ENCODE results near the gene CD200R1.

CD200R1 gene

DNA sequence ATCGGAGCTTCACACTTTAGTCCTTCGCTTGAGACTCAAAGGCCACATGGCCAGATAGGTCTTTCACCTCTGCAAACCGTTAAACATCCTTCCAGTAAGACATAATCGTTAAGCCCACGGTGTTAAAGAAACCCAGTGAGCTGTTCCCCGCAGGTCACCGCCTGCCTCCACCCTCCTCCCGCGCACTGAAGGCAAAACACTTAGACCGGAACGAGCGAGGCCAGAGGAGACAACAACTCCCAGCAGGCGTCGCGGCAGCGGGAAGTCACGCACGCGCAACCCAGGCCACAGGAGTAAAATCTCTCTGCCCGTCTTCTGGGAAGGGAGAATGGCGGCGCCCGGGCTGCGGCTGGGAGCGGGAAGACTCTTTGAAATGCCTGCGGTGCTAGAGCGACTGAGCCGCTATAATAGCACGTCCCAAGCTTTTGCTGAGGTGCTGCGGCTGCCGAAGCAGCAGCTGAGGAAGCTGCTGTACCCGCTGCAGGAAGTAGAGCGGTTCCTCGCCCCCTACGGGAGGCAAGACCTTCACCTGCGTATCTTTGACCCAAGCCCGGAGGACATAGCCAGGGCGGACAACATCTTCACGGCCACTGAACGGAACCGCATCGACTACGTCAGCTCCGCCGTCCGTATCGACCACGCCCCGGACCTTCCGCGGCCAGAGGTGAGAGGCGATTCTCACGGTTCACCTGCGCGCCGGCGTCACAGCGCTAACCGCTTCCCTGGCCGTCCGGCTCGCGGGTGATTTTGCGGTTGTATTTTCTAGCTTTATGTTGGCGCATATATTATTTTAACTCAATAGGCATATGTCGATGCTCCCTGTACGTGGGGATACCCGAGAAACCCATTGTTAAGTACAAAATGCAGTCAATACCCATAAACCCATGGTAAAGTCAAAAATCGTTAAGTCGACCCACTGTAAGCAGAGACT lies 16.0 kb upstream of the CD200R1 start, which contains the start of gene GTPBP8:
Gene GTPBP8 (plus strand): TSS at position 313 of the 931 bp plus-strand sequence. CDS start 16 bp downstream, at position 329.
- H3K4me3 ChIP-seq (replicated peaks; ENCODE audit: low read depth, low read length): peak within 1 kb of the TSS; percentile 85
- TF ChIP-seq, protein P1, sequence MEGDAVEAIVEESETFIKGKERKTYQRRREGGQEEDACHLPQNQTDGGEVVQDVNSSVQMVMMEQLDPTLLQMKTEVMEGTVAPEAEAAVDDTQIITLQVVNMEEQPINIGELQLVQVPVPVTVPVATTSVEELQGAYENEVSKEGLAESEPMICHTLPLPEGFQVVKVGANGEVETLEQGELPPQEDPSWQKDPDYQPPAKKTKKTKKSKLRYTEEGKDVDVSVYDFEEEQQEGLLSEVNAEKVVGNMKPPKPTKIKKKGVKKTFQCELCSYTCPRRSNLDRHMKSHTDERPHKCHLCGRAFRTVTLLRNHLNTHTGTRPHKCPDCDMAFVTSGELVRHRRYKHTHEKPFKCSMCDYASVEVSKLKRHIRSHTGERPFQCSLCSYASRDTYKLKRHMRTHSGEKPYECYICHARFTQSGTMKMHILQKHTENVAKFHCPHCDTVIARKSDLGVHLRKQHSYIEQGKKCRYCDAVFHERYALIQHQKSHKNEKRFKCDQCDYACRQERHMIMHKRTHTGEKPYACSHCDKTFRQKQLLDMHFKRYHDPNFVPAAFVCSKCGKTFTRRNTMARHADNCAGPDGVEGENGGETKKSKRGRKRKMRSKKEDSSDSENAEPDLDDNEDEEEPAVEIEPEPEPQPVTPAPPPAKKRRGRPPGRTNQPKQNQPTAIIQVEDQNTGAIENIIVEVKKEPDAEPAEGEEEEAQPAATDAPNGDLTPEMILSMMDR (IDR thresholded peaks at IDR 0.05; ENCODE audit: low read length, missing control alignments): no peak
- peak; percentile 91 for DNase-seq (ENCODE audit: low read depth)

DNA sequence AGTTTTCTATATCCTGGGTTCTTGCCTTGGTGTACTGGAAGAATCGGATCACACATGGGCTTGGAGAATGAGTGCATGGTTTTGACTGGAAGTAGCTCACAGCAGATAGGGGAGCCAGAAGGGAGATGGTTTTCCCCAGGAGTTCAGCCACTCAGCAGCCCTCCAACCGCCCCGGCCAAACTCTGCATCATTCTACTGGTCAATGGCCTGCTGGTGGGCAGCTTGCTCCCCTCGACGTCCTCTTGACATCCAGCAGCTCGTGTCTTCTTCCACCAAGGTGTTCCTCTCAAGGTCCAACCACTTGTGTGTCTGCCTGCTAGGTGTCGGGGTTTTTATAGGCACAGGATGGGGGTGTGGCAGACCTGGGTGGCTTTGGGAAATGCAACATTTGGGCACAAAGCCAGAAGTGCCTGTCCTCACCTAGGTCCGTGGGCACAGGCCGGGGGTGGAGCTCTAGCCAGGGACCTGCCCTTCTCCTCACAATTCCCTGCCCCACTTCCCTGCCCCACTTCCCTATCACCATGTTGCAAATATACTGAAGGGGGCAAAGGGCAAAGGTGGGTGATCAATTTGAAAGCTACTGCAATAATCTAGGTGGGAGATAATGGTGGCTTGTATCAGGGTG lies 12.9 kb upstream of the CD200R1 start:
- TF ChIP-seq, protein P1 (IDR thresholded peaks at IDR 0.05; ENCODE audit: low read length, missing control alignments): no peak
- no peak overlapping the region for H3K4me3 ChIP-seq (replicated peaks; ENCODE audit: low read depth, low read length)
- no peak for DNase-seq (ENCODE audit: low read depth)

GRCh38 chr3:112984485-112984884 lies 9.6 kb upstream of the CD200R1 start:
- DNase-seq (ENCODE audit: low read depth): peak; percentile 29
- TF ChIP-seq, protein P1 (IDR thresholded peaks at IDR 0.05; ENCODE audit: low read length, missing control alignments): no peak
- H3K4me3 ChIP-seq (replicated peaks; ENCODE audit: low read depth, low read length): no peak overlapping the region

DNA sequence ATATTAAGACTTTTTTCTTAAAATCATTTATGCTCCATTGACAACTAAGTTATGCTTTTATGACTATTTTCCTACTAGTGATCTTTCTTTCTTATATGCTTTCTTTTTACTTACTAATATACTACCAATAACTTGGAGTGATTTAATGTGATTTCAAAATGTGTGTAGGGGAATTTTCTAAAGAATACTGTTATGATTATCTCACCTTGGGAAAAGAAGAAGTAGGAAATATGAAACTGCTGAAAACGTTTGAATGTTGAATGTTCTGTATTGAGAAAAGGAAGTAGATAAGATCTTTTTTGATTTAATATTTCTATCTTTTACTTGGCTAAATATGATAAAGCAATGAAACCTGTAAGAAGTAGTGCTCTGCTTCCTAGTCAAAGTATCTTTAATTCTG lies 7.8 kb upstream of the CD200R1 start:
- TF ChIP-seq, protein P1 (IDR thresholded peaks at IDR 0.05; ENCODE audit: low read length, missing control alignments): no peak
- H3K4me3 ChIP-seq (replicated peaks; ENCODE audit: low read depth, low read length): no peak overlapping the region
- DNase-seq (ENCODE audit: low read depth): no peak

DNA sequence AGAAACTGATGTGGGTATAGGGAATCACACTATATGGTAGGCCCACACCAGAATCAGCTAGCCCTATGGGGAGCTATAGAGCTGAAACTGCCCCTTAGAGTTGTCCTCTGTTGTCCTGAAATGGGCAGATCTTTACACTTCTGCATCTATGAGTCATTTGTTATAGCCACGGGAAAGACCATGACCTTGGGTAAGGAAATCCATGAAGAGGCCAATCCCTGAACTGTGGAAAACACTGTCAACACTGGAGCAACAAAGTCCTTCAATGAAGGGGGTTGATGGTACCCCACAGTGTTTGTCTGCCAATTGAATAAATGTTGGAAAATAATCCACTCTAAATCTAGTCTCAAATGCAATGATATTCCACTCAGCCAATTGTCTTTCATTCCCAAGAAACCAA lies 5.2 kb upstream of the CD200R1 start:
- no peak overlapping the region for H3K4me3 ChIP-seq (replicated peaks; ENCODE audit: low read depth, low read length)
- DNase-seq (ENCODE audit: low read depth): no peak
- TF ChIP-seq, protein P1 (IDR thresholded peaks at IDR 0.05; ENCODE audit: low read length, missing control alignments): no peak

DNA sequence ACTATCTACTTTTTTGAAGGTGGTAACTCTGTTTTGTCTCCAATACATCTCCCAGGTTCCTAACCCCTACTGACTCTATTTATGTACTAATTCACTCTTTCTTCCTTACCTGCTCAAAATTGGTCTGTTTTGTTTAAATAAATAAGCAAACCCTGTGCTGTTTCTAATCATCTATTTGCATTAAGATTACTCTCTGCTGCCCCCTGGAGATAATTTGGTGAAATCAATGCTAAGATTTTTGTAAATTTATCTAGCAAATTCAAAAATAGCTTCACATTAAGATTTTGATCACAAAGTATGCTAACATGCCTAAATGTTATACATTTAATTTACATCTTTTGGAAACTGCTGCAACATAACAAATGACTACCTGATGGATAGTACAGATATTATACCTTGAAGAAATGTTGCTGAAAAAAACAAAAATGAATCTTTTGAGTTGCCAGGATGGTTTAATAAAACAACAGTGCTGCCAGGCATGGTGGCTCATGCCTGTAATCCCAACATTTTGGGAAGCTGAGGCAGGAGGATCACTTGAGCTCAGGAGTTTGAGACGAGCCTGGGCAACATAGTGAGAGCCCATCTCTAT lies 4.4 kb upstream of the CD200R1 start:
- TF ChIP-seq, protein P1 (IDR thresholded peaks at IDR 0.05; ENCODE audit: low read length, missing control alignments): peak; percentile 63
- peak; percentile 56 for DNase-seq (ENCODE audit: low read depth)
- H3K4me3 ChIP-seq (replicated peaks; ENCODE audit: low read depth, low read length): no peak overlapping the region

Measured in fibroblast of pulmonary artery (primary cell).